ENCODE data around the gene G2E3. TPM values are rescaled to one million over a fixed set of nuclear protein-coding genes. Genes with fewer than 3 reads are reported as not detected.
"Not testable (repeated sequence)": the region's sequence is repeated elsewhere in the genome, so short reads cannot be mapped to it uniquely, and the experiment has no call there.

Gene G2E3
- total and polyA plus RNA-seq, 4 donors, result 2.4 to 14.0 (median 5.7) TPM

DNA sequence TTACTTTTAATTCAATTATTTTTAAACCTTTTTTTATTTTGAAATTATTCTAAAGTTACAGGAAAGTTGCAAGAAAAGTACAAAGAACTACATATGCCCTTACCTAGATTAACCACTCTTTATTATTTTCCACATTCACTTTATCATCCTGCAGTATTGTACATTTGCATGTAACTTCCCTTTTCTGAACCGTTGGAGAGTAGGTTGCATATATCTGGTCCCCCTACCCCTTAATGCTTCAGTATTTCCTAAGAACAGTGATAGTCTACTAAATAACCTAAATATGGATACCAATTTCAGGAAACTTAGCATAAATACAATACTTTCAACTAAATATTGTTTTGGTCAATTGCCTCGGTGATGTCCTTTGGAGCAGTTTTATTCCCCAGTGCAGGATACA, 15.0 kb downstream of the G2E3 start:
- no peaks in the 10 kb centered on the region for H3K9me3 ChIP-seq (ENCODE audit: control insufficient read depth in 4 of 4, low read length in 3 of 4)
- WGBS, result 83% methylated on average over 2 of the region's 2 CpGs
- H3K4me3 ChIP-seq (ENCODE audit: low read depth in 1 of 3, low read length in 3 of 3), result no peak overlapping the region
- H3K4me1 ChIP-seq (ENCODE audit: control insufficient read depth in 4 of 4, insufficient read depth in 4 of 4, low read length in 3 of 4), result no peaks in the 10 kb centered on the region
- H3K36me3 ChIP-seq (ENCODE audit: control insufficient read depth in 4 of 4, insufficient read depth in 3 of 4, low read depth in 1 of 4, low read length in 3 of 4), result no peaks in the 10 kb centered on the region
- no peak overlapping the region for H3K9ac ChIP-seq (ENCODE audit: low read depth in 1 of 2, low read length in 2 of 2)
- H3K27me3 ChIP-seq (ENCODE audit: control insufficient read depth in 4 of 4, insufficient read depth in 4 of 4, low read length in 3 of 4), result no peaks in the 10 kb centered on the region
- TF ChIP-seq, protein P1, sequence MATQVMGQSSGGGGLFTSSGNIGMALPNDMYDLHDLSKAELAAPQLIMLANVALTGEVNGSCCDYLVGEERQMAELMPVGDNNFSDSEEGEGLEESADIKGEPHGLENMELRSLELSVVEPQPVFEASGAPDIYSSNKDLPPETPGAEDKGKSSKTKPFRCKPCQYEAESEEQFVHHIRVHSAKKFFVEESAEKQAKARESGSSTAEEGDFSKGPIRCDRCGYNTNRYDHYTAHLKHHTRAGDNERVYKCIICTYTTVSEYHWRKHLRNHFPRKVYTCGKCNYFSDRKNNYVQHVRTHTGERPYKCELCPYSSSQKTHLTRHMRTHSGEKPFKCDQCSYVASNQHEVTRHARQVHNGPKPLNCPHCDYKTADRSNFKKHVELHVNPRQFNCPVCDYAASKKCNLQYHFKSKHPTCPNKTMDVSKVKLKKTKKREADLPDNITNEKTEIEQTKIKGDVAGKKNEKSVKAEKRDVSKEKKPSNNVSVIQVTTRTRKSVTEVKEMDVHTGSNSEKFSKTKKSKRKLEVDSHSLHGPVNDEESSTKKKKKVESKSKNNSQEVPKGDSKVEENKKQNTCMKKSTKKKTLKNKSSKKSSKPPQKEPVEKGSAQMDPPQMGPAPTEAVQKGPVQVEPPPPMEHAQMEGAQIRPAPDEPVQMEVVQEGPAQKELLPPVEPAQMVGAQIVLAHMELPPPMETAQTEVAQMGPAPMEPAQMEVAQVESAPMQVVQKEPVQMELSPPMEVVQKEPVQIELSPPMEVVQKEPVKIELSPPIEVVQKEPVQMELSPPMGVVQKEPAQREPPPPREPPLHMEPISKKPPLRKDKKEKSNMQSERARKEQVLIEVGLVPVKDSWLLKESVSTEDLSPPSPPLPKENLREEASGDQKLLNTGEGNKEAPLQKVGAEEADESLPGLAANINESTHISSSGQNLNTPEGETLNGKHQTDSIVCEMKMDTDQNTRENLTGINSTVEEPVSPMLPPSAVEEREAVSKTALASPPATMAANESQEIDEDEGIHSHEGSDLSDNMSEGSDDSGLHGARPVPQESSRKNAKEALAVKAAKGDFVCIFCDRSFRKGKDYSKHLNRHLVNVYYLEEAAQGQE (IDR thresholded peaks at IDR 0.05), result no peak
- TF ChIP-seq FOXA2 (IDR thresholded peaks at IDR 0.05) (no peak), MAX (IDR thresholded peaks at IDR 0.05) (no peak), JUND (IDR thresholded peaks at IDR 0.05) (no peak), YY1 (IDR thresholded peaks at IDR 0.05) (no peak), SP1 (IDR thresholded peaks at IDR 0.05) (no peak), GABPA (IDR thresholded peaks at IDR 0.05 in 1 of 2, conservative IDR thresholded peaks at IDR 0.05 in 1 of 2) (no peak), NR2F2 (IDR thresholded peaks at IDR 0.05) (no peak), TAF1 (conservative IDR thresholded peaks at IDR 0.05) (no peak)
- TF ChIP-seq, protein P2, sequence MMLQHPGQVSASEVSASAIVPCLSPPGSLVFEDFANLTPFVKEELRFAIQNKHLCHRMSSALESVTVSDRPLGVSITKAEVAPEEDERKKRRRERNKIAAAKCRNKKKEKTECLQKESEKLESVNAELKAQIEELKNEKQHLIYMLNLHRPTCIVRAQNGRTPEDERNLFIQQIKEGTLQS (IDR thresholded peaks at IDR 0.05), result no peak
- TF ChIP-seq, protein P3, sequence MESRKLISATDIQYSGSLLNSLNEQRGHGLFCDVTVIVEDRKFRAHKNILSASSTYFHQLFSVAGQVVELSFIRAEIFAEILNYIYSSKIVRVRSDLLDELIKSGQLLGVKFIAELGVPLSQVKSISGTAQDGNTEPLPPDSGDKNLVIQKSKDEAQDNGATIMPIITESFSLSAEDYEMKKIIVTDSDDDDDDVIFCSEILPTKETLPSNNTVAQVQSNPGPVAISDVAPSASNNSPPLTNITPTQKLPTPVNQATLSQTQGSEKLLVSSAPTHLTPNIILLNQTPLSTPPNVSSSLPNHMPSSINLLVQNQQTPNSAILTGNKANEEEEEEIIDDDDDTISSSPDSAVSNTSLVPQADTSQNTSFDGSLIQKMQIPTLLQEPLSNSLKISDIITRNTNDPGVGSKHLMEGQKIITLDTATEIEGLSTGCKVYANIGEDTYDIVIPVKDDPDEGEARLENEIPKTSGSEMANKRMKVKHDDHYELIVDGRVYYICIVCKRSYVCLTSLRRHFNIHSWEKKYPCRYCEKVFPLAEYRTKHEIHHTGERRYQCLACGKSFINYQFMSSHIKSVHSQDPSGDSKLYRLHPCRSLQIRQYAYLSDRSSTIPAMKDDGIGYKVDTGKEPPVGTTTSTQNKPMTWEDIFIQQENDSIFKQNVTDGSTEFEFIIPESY (IDR thresholded peaks at IDR 0.05), result no peak
- no peak overlapping the region for H3K27ac ChIP-seq (ENCODE audit: low read depth in 1 of 2, low read length in 2 of 2)
- DNase-seq (ENCODE audit: low spot score), result no peak

DNA sequence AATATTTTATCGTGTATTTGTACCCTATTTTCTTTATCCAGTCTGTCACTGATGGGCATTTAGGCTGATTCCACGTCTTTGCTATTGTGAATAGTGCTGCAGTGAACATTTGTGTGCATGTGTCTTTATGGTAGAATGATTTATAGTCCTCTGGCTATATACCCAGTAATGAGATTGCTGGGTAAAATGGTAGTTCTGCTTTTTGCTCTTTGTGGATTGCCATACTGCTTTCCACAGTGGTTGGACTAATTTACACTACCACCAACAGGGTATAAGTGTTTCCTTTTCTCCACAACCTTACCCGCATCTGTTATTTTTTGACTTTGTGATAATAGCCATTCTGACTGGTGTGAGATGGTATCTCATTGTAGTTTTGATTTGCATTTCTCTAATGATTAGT, 15.8 kb downstream of the G2E3 start:
- H3K9me3 ChIP-seq (ENCODE audit: control insufficient read depth in 4 of 4, low read length in 3 of 4); H3K4me1 ChIP-seq (ENCODE audit: control insufficient read depth in 4 of 4, insufficient read depth in 4 of 4, low read length in 3 of 4); H3K36me3 ChIP-seq (ENCODE audit: control insufficient read depth in 4 of 4, insufficient read depth in 3 of 4, low read depth in 1 of 4, low read length in 3 of 4); H3K4me3 ChIP-seq (ENCODE audit: low read depth in 1 of 3, low read length in 3 of 3); H3K27me3 ChIP-seq (ENCODE audit: control insufficient read depth in 4 of 4, insufficient read depth in 4 of 4, low read length in 3 of 4); H3K27ac ChIP-seq (ENCODE audit: low read depth in 1 of 2, low read length in 2 of 2); DNase-seq (ENCODE audit: low spot score); H3K9ac ChIP-seq (ENCODE audit: low read depth in 1 of 2, low read length in 2 of 2): not testable (repeated sequence)
- WGBS, result 94% methylated on average over 3 of the region's 3 CpGs

DNA sequence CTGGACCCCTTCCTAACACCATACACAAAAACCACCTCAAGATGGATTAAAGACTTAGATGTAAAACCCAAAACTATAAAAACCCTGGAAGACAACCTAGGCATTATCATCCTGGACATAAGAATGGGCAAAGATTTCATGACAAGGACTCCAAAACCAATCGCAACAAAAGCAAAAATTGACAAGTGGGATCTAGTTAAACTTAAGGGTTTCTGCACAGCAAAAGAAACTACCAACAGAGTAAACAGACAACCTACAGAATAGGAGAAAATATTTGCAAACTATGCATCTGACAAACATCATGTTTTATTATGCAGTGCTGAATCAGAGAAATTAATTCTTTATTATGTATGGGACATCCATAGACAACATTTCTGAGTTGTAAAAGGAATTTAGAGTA, 17.4 kb downstream of the G2E3 start:
- H3K9me3 ChIP-seq (ENCODE audit: control insufficient read depth in 4 of 4, low read length in 3 of 4); H3K4me3 ChIP-seq (ENCODE audit: low read depth in 1 of 3, low read length in 3 of 3); H3K36me3 ChIP-seq (ENCODE audit: control insufficient read depth in 4 of 4, insufficient read depth in 3 of 4, low read depth in 1 of 4, low read length in 3 of 4); H3K4me1 ChIP-seq (ENCODE audit: control insufficient read depth in 4 of 4, insufficient read depth in 4 of 4, low read length in 3 of 4); H3K27me3 ChIP-seq (ENCODE audit: control insufficient read depth in 4 of 4, insufficient read depth in 4 of 4, low read length in 3 of 4); H3K27ac ChIP-seq (ENCODE audit: low read depth in 1 of 2, low read length in 2 of 2); DNase-seq (ENCODE audit: low spot score); H3K9ac ChIP-seq (ENCODE audit: low read depth in 1 of 2, low read length in 2 of 2): not testable (repeated sequence)
- WGBS, result 99% methylated on average over 1 of the region's 1 CpG
